GM18498 (cell line): Measurements from ENCODE around the gene EXD3.

Source experiments
- ATAC-seq: cut with Tn5 transposase; IDR thresholded peaks from one replicate; pipeline ENCODE4 v1.9.1; 2021; ENCODE audit warnings: mild to moderate bottlenecking, moderate library complexity; ENCODE audit not compliant: unreplicated experiment

The EXD3 gene

DNA sequence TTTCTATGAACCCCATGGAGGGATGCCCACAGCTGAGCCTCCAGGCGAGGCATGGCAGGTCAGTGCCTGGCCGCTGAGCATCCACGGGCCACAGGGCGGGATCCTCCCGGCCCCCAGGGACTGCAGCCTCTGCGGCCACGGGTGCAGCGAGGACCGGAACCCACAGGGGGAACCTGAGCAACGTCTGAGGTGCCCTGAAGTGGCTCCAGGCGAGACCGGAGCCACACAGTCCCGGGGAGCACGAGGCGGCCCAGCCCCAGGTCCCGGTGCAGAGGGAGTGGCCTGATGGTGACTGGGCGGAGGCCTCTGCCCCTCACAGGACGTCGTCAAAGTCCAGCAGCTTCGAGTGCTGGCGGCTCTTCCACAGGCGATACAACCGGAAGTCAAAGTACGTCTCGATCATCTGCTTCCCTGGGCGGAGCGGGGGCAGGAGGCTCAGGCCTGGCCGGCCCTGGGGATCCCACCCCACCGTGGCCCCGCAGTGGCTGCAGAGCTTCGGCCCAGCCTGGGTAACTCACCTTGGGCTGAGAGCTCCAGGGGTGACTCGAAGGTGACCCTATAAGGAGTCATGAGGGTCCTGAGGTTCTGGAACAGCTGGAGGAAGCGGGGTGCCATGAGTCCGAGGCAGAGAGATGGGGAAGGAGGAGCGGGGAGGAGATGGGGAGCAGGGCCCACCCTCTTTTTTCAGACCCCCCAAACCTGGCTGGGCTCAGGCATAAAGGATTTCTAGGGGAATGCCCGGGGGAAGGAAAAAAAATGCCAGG is 26.3 kb upstream of the EXD3 start:
- no peak for ATAC-seq

DNA sequence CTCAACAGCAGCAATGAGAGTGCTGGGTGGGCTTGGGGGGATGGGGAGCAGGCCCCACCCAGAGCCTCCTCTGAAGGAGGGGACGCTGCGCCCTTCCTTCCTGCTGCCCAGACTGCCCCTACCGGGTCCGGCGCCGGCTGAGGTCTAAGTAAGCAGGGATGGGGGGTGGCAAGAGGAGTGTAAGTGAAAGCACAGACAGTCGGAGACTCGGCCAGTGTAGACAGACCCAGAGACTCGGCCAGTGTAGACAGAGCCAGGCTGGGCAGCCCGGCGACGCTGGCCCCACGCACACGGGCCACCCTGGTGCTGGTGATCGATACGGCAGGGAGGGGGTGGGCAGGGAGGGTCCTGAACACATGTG is 25.6 kb upstream of the EXD3 start:
- no peak for ATAC-seq

DNA sequence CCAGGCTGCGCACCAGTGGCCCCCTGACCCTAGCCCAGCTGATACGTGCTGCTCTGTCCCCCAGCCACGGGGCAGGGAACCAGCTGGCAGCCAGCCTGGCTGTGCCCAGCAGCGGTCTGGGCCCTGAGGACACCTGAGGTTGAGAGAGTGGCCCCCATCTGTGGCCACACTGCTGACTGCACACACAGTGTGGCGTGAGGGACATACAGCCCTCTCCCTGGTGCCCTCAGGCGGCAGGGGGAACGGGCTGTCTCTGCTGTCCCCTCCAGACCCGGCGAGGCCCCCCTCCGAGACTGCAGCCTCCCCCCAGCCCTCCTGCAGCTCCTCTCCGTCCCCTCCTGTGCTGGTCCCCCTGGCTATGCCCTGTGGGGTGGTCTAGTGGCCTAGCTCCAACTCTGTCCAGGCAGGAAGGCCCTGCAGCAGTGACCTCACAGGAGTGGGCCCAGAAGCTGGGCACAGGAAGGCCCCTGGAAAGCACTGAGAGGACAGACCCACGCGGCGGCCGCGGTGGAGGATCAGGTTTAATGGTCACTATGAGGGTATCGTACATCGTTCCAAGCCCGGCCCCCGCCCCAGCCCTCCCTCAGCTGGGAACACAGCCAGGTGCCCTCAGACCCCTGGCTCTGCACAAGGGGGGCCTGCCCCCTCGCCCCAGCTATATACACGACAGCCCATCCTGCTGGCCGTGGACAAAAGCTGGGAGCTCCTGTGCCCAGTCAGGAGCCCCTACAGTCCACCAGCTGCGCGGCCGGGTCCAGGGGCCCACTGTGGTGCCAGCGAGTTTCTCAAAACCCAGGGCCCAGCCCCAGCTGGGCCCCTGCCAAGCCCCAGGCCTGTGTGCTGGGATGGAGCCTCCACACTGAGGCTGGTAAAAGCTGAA is 25.0 kb upstream of the EXD3 start:
- no peak for ATAC-seq

DNA sequence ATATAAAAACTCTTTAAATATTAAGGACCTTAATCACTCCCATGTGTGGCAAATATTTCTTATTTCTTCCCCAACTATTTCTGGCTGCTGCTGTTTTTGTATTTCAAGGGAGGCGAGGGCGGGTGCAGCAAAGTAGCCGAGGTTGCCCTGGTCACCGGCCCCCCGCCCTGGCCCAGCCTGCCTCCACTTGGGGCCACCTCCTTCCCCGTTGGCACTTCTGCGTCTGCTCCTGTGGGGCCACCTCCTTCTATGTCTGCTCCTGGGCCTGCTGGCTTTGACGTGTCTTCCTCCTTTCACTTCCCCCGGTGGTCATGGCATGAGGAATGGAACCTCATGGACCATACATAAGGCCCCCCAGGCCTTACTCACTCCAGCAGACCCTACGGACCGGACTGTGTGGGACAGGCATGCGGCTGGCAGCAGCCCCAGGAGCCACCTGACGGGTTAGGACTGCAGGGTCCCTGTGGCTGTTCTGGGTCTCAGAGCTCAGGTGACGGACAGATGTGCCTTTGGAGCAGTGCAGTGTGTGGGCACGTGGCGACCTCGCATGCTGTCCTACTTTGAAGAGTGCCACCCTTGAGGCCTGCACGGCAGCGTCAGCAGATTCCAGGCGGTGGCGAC is 24.0 kb upstream of the EXD3 start:
- no peak for ATAC-seq

DNA sequence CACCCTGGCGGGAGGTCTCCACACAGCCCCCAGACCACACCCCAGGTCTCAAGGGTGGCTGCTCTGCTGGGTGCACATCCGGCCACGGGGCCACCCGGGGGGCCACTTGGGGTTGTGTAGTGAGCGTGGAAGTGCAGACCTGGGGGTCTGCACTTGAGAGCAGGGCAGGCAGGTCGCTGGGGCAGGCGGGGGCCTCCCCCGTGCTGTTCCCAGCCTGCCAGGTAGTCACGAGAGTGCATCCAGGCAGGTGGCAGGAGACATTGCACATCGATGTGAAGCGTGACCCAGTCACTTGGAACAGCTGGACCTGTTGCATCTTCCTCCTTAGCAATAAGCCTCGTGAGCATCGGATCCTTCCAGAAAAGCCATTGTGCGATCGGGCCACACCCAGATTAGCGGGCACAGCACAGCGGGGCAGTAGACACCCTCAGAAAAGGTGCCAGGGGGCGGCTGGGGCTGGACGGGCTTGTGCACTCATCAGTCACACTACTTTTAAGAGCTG is 23.0 kb upstream of the EXD3 start:
- no peak for ATAC-seq

GRCh38 chr9:137445275-137445807 is 22.4 kb upstream of the EXD3 start:
- ATAC-seq = no peak

- no peak for ATAC-seq
These were observed 21.3 kb upstream of the EXD3 start for GRCh38 chr9:137444106-137444790.

DNA sequence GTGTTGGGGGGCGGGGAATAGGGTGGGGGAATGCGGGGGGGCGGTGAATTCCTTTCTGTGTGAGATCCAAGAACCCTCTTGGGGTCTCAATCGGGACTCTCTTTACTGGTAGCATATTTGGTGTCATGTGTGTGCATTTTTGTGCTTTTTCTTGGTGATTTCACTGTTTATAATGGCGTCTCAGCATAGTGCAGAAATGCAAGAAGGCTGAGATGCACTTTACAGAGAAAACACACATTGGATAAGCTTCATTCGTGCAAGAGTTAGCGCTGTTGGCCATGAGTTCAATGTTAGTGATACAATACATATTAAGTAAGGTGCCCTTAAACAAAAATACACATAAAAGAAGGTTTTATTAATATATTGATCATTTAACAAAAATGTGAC is 19.0 kb upstream of the EXD3 start:
- ATAC-seq = no peak

GRCh38 chr9:137441289-137441934 is 18.4 kb upstream of the EXD3 start, which contains the start of gene ENTPD8:
TSS of gene ENTPD8 (minus strand) at chr9:137441357. CDS start at chr9:137438285, 3,072 bp downstream.
- ATAC-seq = no peak

GRCh38 chr9:137439158-137439714 is 16.3 kb upstream of the EXD3 start:
- no peak for ATAC-seq

DNA sequence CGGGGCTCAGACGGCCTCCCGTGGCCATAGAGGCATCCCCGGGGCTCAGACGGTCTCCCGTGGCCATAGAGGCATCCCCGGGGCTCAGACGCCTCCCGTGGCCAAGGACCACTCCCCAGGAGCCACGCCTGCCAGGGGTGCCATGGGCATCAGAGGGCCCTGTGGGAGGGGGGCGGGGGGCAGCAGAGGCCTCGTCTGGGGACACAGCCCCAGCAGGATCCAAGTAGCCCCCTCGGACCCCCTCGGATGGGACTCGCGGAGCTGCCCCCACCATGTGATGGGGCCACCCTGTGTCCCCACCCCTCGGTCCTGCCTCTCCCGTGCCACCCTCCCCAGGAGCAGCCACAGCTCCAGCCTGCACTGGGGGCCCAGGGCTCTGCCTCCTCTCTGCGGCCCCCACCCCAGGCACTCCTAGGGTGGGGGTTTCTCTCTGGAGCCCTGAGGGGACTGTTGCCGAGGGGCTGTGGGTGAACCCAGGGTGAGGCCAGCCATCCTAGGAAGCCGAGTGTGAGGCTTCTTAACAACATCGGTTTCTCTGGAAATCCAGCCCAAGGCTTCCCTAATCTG is 15.7 kb upstream of the EXD3 start:
- no peak for ATAC-seq

- ATAC-seq = no peak
These were observed 15.0 kb upstream of the EXD3 start for GRCh38 chr9:137437691-137438590.

DNA sequence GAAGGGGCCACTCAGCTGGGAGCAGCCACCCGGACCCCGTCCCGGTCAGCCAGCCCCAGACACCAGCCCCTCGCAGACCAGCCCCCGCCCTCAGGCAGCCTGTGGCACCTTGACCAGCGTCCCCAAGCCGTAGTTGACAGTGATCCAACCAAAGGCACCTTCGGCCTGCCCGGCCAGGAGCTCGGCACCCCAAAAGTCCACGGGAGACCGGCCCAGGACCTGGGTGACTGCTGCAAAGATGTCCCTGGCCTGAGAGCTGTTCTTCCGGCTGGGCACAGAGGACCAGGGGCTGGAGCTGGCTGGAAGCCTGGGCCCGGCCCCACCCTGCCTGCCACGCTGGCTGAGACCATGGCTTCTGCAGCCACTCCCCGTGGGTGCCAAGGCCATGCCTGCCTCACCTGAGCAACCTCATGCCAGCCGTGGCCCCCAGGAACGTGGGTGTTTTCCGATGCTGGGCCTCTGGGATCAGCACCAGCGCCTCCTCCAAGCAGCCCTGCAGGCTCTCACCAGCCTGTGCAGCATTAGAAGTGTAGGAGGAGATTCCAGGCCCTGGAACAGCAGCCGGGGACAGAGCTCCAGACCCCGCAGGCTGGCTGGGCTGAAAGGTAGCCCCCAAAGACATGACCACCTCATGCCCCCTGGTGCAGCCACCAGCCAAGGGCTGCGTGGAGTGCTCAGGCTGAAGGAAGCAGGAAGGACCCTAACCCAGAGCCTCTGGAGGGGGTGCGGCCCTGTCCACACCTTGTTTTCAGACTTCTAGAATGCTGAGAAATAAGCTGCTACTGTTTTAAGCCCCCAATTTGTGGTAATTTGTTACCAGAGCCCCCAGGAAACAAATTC is 14.0 kb upstream of the EXD3 start:
- no peak for ATAC-seq

GRCh38 chr9:137435980-137436760 is 13.2 kb upstream of the EXD3 start:
- ATAC-seq = no peak

GRCh38 chr9:137435381-137435891 is 12.5 kb upstream of the EXD3 start:
- no peak for ATAC-seq

DNA sequence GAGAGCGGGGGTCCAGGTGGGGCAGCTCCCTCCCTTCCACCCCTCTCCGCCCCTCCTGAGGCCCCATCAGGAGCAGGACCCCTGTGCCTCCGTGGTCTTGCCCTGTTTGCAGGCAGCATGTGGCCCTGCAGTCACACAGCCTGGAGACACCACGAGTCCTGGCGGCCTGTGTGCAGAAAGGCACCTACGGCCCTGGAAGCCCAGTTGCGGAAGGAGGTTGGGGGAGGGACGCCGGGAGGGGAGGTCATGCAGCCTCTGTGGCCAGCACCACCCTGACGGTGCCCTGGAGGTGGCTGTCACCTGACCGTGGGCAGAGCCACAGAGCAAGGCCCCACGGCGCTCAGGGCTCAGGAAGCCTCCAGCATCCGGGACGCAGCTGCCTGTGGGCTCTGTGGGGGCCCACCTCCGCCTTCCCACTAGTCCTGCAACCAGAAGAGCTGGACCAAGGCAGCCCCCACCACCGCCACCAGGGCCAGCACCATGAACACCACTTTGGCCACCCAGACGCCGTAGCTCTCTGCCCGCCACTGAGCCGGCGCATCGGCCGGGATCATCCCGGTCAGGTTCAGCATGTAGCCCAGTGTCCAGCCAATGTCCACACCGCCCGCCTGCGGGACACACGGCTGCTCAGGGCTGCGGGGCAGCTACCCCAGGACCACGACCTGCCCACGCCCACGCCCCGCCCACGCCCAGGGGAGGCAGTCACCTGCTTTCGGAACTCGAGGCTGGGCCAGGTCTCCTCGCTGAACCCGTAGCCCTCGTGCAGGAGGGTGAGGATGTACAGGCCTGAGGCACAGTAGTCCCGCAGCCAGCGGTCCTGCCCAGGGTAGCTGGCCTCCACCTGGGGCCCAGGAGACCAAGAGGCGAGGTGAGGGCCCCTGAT is 11.8 kb upstream of the EXD3 start:
- no peak for ATAC-seq
